Stimulated activated CD4-positive, alpha-beta T cell treated with anti-CD3 and anti-CD28 coated beads, Interleukin-1b, Interleukin-23, amount 100 ng/mL, for 24 hours (primary cell): ENCODE data around the gene E2F7.

Experiments used
- DNase-seq, 4 experiments: peaks; one replicate each; pipeline ENCODE4 v3.0.0-alpha.2; 2020; ENCODE audit warnings: low read depth in 4 of 4, low spot score in 1 of 4

Gene E2F7

DNA sequence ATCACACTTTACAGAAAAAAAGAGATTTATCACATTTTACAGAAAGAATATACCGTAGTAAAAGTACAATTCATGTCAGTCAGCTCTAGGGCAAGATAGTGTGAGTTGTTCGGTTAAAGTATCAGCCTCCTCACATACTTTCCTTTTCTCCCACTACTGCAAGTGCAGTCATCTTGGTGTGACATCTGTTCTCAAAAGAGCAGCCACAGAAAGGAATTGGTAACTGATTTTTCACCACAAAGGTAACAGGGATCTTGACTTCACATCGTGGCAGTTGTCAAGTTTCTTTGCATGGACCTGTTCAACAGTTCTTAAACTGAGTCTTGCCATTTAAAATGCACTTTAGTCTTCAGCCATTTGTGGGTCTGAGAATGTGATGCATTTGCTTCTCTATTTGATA is 5.0 kb upstream of the E2F7 start:
- DNase-seq = no peak

DNA sequence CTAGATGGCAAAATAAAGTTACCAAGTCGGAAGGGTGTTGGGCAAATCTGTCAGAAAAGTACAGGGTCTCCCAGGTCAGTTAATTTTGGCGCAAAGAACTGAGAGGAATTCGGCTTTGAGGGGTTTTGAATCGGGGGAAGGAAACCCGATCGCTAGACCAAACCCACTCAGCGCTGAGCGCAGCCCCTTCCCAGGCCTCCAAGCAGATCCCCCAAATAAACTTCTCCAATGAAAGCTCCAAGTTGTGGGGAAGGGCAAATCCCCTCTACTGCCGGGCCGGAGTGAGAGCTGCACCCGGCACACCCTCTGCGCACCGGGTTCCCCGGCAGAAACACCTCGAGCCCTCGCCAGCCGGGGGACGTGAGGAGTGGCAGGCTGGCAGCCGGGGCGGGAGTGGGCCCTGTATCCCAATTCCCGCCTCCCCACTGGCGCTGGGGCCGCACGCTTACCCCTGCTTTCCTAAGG is 441 bp downstream of the E2F7 start:
- DNase-seq = peak in 3 of 4 experiments; percentile 2 to 7 (median 4)

DNA sequence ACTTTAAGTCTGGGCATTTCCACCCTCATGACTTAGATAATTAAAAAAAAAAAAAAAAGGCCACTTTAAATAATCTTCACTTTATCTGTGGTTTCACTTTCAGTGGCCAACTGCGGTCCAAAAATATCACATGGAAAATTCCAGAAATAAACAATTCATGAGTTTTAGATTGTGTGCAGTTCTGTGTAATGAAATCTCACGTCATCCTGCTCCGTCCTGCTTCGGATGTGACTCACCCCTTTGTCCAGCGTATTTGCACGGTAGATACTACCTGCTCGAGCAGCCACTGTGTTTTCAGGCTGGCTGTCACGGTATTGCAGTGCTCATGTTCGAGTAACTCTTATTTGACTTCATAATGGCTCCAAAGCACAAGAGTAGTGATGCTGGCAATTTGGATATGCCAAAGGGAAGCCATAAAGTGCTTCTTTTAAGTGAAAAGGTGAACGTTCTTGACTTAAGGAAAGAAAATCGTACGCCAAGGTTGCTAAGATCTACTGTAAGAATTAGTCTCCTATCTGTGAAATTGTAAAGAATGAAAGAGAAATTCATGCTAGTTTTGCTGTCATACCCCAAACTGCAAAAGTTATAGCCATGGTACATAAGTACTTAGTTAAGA is 2.4 kb downstream of the E2F7 start:
- no peak for DNase-seq

DNA sequence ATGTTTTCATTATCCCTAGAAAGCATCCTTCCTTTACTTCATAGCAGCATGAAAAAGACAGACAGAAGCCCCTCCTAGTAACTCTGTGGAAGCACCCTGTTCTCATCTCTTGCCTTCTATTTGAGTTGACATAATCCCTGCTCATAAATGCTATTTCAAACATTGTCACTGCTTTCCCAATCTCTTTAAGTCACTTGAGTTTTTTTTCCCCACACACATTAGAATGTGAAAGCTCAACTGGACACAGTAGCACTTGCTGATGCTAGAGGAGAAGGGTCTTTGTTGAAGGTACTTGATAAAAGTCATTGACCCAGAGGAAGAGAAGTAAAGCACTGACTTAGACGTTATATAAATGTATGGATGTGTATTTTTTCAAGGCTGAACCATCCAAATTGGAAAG is 3.0 kb downstream of the E2F7 start:
- no peak for DNase-seq

GRCh38 chr12:77060883-77061240 is 4.5 kb downstream of the E2F7 start:
- no peak for DNase-seq

DNA sequence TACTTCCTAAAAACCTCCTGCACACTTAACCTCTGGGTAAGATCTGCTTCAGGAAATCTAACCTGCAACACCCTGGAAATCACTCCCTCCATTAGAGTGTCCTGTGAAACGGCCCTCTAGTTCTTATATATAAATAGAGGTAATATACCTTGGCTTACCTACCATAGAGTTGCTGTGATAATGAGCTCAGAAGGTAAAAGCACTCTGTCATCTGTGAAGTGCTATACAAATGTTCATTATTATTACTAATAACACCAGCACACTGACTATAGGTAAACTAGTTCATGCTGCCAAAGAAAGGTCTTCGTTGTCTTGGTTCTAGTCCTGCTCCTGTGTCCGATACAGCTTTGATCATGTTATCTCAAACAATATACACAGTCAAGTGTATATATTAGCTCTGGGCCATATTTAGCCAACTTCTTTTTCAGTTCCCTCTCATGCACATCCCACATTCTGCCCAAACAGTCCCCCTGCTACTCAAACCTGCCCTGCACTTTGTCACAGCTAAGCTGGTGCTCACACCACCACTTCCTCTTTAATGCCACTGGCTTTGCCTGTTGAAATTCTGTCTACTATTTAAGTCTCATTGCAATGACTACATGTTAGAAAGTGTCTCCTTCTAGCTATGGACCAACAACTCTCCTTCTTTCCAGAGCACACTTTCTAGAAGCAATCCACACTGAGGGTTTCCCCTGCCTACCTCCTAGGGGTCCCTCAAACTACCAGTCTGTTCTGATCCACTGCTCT is 5.1 kb downstream of the E2F7 start:
- no peak for DNase-seq

DNA sequence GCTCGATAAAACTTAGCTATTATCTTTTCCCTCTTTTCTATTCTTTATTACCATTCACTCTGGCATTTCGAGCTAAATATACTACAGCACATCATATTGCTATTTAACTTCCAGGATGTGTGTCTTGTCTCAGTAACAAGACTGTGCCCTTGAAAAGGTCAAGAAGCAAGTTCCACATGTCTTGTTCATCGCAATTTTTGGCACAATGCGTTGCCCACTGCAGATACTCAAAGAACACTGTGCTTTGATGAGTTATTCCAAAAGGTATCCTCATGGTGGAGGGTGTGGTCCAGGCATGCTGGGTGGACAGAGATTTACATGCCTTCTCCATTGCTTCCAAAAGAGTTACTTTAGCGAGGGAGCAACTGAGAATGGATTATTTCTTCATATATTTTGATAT is 6.6 kb downstream of the E2F7 start:
- no peak for DNase-seq

- no peak for DNase-seq
These were observed 10.5 kb downstream of the E2F7 start for GRCh38 chr12:77054851-77055250.

DNA sequence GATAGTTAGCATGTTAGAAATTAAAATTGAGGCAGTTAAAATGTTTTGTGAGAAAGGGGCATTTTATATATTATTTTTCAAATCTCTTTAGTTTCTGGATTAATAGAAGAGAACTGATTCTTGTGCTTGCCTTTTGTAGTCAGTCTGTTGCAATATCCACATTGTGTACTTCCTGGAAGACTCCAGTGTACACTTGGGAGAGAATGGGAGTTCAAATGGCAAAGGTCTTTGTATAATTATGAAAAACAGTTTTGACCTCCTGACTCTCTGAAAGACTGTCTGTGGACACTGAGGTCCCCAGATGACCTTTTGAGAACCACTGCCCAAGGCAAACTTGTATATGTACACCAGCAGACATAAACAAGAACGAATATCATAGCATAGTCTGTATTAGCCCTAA is 12.1 kb downstream of the E2F7 start:
- DNase-seq = no peak

DNA sequence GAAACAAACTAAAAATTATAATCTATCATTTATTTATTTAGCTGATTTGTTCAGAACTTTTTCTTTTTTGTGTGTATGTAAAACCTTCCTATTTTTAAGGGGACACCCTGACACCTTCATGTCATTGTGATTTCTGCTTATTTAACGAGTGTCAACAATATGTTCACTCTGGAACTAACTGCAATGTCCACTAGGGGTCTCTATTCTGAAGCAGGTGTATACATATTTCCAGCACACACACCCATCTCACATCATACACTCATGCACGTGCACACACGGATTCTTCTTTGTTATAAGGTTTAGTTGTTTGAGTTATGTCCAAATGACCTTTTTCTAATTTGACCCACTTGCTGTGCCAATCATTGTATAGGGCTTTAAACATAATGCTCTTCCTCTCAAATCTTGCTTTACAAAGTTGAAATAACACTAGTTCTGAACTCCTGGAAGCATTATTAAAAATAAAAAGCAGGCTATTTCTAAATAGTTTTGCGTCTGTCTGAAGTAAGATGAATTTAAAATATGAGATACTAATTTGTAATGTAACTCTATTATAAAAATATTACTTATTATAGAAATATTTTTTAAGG is 15.5 kb downstream of the E2F7 start:
- DNase-seq = peak in 1 of 4 experiments; percentile 1

GRCh38 chr12:77047341-77048109 is 17.8 kb downstream of the E2F7 start:
- DNase-seq = no peak

DNA sequence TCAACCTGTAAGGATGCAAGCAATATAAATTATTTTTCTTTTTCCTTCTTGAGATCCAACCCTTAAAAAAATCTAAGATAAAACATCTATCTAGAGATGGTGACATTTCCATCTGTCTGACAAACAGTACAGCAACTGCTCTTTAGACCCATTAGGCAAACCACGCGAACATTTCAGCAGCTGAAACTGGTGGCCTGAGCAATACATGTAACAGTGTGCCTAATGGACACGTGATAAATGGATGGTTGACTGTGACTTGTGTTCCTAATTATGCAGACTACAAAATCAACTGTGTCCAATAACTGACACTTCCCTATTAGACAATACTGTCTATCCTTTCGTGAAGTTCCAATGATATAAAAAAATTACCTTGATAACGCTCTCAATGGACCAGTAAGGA is 18.9 kb downstream of the E2F7 start:
- DNase-seq = no peak

DNA sequence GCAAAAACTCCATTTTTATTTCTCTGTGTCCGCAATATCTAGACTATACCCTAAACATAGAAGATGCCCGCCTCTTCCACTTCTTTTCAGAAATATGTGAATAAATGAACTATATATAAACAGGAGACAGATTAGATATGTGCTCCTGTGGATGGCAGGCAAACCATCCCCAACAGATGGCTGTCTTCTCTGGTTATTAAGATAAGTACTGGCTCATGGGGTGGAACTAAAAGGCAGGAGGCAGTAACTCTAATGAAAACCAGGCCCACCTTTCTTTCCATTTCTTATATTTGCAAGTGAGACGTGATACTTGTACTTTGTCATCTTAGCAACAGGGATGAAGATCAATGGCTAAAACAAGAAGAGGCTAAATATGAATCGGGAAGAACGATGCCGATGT is 20.2 kb downstream of the E2F7 start:
- DNase-seq = no peak

DNA sequence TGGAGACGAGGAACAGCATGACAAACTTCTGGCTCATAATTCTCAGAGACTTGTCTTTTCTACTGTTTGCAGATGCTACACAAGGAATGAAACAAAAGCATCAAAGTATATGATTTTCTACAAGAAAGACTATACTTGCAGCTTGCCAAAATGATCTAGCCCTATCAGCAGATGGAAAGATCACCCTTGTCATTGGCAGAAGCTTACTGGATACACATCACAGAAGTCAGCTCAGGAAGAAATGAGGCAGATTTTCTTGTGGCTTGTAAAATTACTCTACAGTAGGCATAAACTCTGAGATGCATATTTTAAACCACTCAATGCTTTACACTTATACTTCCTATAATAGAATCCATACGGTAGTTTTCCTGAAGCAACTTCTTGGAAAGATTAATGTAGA is 20.6 kb downstream of the E2F7 start:
- DNase-seq = no peak

DNA sequence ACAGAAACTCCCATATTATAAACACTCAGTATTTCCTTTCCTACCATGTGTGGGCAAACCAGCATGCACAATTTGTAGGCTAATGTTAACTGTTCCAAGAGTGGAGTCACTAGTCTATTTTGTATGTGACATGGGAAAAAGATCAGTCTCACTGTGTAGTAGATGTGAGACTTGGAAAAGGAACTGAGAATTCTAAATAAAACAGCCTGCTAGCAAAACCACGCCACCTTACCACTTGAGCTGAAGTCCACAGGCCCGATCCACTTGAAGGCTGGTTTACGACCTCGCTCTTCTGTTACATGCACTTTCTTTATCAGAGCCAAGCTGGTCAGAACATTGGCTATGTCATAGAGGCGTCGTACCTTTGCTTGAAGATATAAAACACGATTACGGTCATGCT is 22.5 kb downstream of the E2F7 start:
- DNase-seq = no peak

- no peak for DNase-seq
These were observed 25.1 kb downstream of the E2F7 start for GRCh38 chr12:77040231-77040630.

DNA sequence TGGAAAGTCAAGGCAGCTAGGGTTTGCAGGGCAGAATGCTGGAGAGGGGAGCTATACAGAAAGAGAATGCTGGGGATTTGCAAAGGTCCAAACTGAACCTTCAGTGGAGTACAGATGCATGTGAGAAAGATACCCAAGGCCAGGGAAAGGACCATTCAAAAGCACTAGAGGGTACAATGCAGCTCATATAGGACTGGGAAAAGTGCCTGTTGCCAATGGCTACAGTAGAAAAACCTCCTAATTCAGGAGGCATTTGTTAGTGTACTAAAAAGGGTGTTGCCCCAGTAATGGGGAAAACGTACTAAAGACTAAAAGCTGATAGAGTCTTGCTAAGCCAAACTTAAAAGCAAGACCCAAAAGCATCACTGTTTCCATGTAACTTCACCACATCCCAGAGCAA is 30.1 kb downstream of the E2F7 start:
- no peak for DNase-seq

- no peak for DNase-seq
These were observed 31.5 kb downstream of the E2F7 start for GRCh38 chr12:77033658-77034536.

DNA sequence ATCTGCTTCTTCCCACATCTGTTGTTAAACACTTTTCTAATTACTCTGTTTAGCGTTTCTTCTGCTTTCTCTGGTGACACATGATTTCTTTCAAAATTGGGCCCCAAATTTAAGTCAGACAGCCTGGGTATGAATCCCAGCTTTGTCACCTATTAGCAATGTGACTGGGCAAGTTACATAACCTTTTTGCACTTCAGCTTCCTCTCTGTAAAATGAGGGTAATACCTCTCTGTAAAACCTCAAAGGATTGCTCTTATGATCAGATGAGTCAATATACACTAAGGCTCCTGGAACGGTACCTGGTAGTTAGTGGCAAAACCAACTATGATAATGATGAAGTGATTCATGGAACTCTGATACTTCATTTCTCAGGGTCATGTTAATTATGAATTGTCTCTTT is 33.0 kb downstream of the E2F7 start:
- DNase-seq = no peak

GRCh38 chr12:77031745-77032144 is 33.6 kb downstream of the E2F7 start:
- DNase-seq = no peak

- no peak for DNase-seq
These were observed 39.5 kb downstream of the E2F7 start for GRCh38 chr12:77025782-77026314.
